Measurements from ENCODE around the gene DNM2. TPM values are rescaled to one million over a fixed set of nuclear protein-coding genes. Genes with fewer than 3 reads are reported as not detected.
"Not testable (repeated sequence)": the region's sequence is repeated elsewhere in the genome, so short reads cannot be mapped to it uniquely, and the experiment has no call there.

The DNM2 gene
- total RNA-seq, 4 donors from 2014 or later: 353 to 827 (median 464) TPM

DNA sequence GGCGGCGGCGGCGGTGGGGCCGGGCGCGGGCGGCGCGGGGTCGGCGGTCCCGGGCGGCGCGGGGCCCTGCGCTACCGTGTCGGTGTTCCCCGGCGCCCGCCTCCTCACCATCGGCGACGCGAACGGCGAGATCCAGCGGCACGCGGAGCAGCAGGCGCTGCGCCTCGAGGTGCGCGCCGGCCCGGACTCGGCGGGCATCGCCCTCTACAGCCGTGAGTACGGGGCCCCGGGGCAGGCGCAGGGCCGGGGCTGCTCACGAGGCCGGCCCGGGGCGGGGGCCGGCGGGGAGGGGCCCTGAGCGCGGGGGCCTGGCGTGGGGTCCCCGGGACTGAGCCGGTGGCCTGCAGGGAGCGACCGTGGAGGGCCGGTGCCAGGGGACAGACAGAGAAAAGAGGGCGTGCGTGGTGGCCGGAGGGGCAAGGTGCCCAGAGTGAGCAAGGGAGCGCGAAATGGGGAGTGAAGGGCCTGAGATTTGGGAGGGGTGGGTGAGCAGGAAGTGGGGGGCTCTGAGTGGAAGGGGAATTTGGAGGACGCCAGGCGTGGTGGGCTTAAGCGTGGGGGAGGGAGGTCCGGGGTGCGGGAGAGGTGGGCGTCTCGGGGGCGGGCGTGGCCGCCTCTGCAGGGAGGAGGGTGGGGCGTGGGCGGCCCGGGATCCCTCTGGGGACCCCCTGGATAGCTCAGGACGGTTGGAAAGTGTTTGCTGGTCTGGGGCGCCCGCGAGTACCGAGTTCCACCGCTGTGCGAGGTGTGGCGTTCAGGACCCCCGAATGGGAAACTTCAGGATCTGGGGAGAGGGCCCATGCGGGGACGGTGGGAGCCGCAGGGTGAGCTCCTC is 154.0 kb downstream of the DNM2 start:
- H3K27ac ChIP-seq: peak overlapping the region; percentile 81 to 92 (median 88)
- no peaks in the 10 kb centered on the region for H3K9me3 ChIP-seq
- no peak for TF ChIP-seq POLR2A (IDR thresholded peaks at IDR 0.05)
- TF ChIP-seq, protein P1, sequence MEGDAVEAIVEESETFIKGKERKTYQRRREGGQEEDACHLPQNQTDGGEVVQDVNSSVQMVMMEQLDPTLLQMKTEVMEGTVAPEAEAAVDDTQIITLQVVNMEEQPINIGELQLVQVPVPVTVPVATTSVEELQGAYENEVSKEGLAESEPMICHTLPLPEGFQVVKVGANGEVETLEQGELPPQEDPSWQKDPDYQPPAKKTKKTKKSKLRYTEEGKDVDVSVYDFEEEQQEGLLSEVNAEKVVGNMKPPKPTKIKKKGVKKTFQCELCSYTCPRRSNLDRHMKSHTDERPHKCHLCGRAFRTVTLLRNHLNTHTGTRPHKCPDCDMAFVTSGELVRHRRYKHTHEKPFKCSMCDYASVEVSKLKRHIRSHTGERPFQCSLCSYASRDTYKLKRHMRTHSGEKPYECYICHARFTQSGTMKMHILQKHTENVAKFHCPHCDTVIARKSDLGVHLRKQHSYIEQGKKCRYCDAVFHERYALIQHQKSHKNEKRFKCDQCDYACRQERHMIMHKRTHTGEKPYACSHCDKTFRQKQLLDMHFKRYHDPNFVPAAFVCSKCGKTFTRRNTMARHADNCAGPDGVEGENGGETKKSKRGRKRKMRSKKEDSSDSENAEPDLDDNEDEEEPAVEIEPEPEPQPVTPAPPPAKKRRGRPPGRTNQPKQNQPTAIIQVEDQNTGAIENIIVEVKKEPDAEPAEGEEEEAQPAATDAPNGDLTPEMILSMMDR (IDR thresholded peaks at IDR 0.05): peak in 4 of 6 experiments; percentile 18 to 46 (median 26)
- no peaks in the 10 kb centered on the region for H3K27me3 ChIP-seq
- H3K4me3 ChIP-seq: peak overlapping the region; percentile 75 to 97 (median 90)
- DNase-seq: peak in 2 of 3 donors; percentile 65 to 69
- H3K4me1 ChIP-seq: peaks cover 0 to 35% (median 4%) of the 10 kb centered on the region in 4 donors
- no peaks in the 10 kb centered on the region for H3K36me3 ChIP-seq

DNA sequence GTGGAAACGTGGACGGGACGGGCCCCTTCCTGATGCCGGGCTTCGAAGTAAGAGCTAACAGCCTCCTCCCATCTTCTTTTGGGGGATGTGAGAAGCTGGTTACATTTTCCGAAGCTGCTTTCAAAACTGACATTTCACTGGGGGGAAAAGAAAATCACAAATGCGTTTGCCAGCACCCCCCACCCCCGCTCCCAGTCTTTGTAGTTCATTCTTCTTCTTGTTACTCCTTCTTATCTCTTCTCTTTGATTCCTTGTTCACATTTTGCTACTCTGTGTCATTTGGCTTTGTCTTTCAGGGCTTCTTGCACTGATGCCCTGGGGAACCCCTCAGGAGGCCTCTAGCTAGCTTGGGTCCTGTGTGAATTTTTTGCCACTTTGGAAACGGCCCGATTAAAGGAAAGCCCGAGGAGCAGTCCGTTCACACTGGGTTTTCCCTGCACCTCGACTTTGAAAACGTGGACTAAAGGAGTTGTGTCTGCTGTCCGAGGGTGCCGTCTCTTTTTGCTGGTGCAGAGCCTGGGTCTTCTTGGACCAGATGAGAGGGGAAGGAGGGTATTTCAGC is 154.7 kb downstream of the DNM2 start:
- H3K36me3 ChIP-seq: no peaks in the 10 kb centered on the region
- H3K4me1 ChIP-seq: peaks cover 0 to 35% (median 4%) of the 10 kb centered on the region in 4 donors
- H3K27me3 ChIP-seq: no peaks in the 10 kb centered on the region
- peak overlapping the region; percentile 81 to 92 (median 88) for H3K27ac ChIP-seq
- H3K9me3 ChIP-seq: no peaks in the 10 kb centered on the region
- no peak for DNase-seq
- TF ChIP-seq POLR2A (IDR thresholded peaks at IDR 0.05): no peak
- TF ChIP-seq, protein P1 (IDR thresholded peaks at IDR 0.05): peak in 1 of 6 experiments; percentile 1
- peak overlapping the region; percentile 75 to 97 (median 90) for H3K4me3 ChIP-seq

DNA sequence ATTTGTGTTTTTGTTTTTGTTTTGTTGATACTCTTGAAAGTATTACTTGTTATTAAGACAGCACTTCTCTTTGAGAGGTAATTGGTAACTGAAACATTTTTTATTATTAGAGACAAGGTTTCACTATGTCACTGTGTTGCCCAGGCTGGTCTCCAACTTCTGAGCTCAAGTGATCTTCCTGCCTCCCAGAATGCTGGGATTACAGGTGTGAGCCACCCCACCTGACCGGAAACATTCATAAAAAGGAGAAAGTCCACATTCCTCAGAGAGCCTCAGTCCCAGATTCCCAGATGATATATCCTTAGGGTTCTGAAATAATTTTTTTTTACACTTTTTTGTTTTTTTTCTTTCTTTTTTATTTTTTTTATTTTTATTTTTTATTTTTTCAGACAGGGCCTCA is 156.1 kb downstream of the DNM2 start:
- H3K36me3 ChIP-seq: no peaks in the 10 kb centered on the region
- peak overlapping the region in 2 of 4 donors; percentile 23 to 47 for H3K27ac ChIP-seq
- H3K4me1 ChIP-seq: peaks cover 0 to 46% (median 10%) of the 10 kb centered on the region in 4 donors
- H3K4me3 ChIP-seq: no peak overlapping the region
- H3K9me3 ChIP-seq: no peaks in the 10 kb centered on the region
- no peaks in the 10 kb centered on the region for H3K27me3 ChIP-seq
- DNase-seq: peak in 1 of 3 donors; percentile 62
- peak in 1 of 2 donors; percentile 70 for TF ChIP-seq POLR2A (IDR thresholded peaks at IDR 0.05)
- TF ChIP-seq, protein P1 (IDR thresholded peaks at IDR 0.05): no peak

DNA sequence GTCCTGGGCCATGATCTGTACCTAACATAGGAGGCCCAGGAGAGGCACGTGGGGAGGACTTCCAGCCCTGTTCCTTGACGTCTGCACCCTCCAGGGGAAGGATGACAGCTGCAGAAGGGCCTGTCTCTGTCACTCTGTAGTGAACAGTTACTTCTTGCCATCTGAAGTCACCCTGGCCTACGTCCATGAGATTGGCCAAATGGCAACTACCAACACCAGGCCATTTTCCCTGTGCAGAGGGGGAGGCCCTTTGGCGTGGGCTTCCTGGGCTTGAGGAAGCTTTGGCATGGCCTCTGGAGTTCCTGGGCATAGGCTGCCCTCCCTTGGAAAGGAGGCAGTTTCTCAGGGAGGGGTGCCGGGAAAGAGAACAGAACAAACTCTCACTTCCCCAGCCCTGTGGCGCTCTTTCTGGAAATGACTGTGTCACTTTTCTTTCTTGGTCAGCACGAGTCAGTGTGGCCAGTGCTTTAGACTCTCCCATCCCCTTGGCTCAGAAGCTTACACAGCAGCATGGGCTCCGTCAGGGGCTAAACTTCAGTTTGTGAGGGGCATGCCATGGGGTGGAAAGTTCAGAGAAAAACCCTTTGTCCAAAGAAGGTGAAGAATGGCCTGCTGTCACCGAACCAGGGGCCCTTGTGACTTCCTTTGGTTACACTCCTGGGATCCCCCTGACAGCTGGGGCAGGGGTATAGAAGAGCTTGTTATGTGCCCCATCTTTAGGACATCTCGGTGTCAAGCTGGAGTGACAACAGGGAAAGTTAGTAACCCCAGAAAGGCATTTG is 158.8 kb downstream of the DNM2 start:
- H3K36me3 ChIP-seq: no peaks in the 10 kb centered on the region
- H3K9me3 ChIP-seq: no peaks in the 10 kb centered on the region
- H3K4me3 ChIP-seq: no peak overlapping the region
- H3K27ac ChIP-seq: peak overlapping the region in 2 of 4 donors; percentile 15 to 52
- TF ChIP-seq, protein P1 (IDR thresholded peaks at IDR 0.05): no peak
- TF ChIP-seq POLR2A (IDR thresholded peaks at IDR 0.05): no peak
- H3K4me1 ChIP-seq: peaks cover 0 to 39% (median 10%) of the 10 kb centered on the region in 4 donors
- DNase-seq: peak in 1 of 3 donors; percentile 57
- H3K27me3 ChIP-seq: no peaks in the 10 kb centered on the region

DNA sequence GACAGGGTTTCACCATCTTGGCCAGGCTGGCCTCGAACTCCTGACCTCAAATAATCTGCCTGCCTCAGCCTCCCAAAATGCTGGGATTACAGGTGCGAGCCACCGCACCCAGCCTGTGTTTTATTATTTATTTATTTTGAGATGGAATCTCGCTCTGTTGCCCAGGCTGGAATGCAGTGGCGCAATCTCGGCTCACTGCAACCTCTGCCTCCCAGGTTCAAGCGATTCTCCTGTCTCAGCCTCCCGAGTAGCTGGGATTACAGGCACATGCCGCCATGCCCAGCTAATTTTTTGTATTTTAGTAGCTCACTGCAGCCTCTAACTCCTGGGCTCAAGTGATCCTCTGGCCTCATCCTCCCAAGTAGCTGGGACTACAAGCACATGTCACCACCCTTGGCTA is 159.7 kb downstream of the DNM2 start:
- H3K4me3 ChIP-seq, DNase-seq, H3K36me3 ChIP-seq, H3K9me3 ChIP-seq, H3K27me3 ChIP-seq: not testable (repeated sequence)
- Histone ChIP-seq H3K4me1 (peaks cover 0 to 32% (median 10%) of the 10 kb centered on the region in 4 donors), H3K27ac (peak overlapping the region in 1 of 4 donors; percentile 52)

Measured in Peyer's patch (tissue), 4 donors.